Progenitor cell of endocrine pancreas (in vitro differentiated cells): Measurements from ENCODE around the gene ZNF235. TPM values are rescaled to one million over a fixed set of nuclear protein-coding genes. Genes with fewer than 3 reads are reported as not detected.
A peak's percentile ranks its signal among the peaks of the same experiment; 100 is the strongest.
"Not testable (repeated sequence)": the region's sequence is repeated elsewhere in the genome, so short reads cannot be mapped to it uniquely, and the experiment has no call there.

ENCODE experiments used
- DNase-seq: peaks from one replicate; pipeline ENCODE4 v3.0.0; 2021; ENCODE audit warnings: low spot score; ENCODE audit not compliant: unreplicated experiment
- H3K27ac Mint-ChIP-seq: 2 replicates; pipeline ENCODE4 v1.8.0; 2021; ENCODE audit warnings: mild to moderate bottlenecking, moderate library complexity, mixed read lengths
- H3K27me3 Mint-ChIP-seq: 2 replicates; pipeline ENCODE4 v1.8.0; 2021; ENCODE audit warnings: mixed read lengths
- H3K36me3 Mint-ChIP-seq: 2 replicates; pipeline ENCODE4 v1.8.0; 2022; ENCODE audit warnings: mixed read lengths; ENCODE audit not compliant: insufficient read depth
- H3K4me1 Mint-ChIP-seq: 2 replicates; pipeline ENCODE4 v1.8.0; 2021; ENCODE audit warnings: low read depth, mixed read lengths
- H3K4me3 Mint-ChIP-seq: 2 replicates; pipeline ENCODE4 v1.8.0; 2021; ENCODE audit warnings: low read depth, mild to moderate bottlenecking, moderate library complexity, mixed read lengths
- H3K9me3 Mint-ChIP-seq: 2 replicates; pipeline ENCODE4 v1.8.0; 2021; ENCODE audit warnings: low read depth, mixed read lengths
- total RNA-seq: library from RNA; stranded (reverse); gene quantifications from 2 replicates; pipeline ENCODE4 v1.2.1, GENCODE V29; 2021
- TF ChIP-seq, protein P1 (sequence below): fragments of 200-600 bp; sonication (generic); IDR thresholded peaks from one replicate; pipeline ENCODE4 v1.5.0; 2021; ENCODE audit warnings: antibody characterized with exemption, mild to moderate bottlenecking; ENCODE audit not compliant: unreplicated experiment

Gene ZNF235
- total RNA-seq, 1 donor from 2014 or later: 15.0 TPM

DNA sequence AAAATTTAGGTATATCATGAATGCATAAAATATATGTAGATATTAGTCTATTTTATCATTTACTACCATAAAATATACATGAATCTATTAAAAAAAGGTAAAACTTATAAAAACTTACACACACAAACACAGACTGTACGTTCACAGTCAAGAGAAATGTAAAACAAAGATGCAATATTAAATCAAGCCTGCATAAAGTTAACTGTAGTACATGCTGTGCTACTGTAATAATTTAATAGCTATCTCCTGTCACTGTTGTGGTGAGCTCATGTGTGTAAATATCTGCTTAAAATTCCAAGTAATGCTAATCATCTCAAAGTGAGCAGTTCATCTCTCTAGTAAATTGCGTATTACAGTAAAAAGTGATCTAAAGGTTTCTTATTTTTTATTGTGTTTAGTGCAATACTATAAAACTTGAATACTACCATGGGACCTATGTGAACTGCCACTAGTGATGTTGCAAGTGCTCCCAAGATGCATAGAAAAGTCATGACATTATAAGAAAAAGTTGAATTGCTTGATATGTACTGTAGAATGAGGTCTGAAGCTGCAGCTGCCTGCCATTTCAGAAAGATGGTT lies 45.9 kb downstream of the ZNF235 start:
- Mint-ChIP-seq H3K27ac (no peak overlapping the region), H3K9me3 (peaks cover 33% of the 10 kb centered on the region), H3K4me3 (peak overlapping the region; percentile 86), H3K36me3 (peaks cover 19% of the 10 kb centered on the region), H3K4me1 (peaks cover 7% of the 10 kb centered on the region), H3K27me3 (no peaks in the 10 kb centered on the region)
- TF ChIP-seq, protein P1, sequence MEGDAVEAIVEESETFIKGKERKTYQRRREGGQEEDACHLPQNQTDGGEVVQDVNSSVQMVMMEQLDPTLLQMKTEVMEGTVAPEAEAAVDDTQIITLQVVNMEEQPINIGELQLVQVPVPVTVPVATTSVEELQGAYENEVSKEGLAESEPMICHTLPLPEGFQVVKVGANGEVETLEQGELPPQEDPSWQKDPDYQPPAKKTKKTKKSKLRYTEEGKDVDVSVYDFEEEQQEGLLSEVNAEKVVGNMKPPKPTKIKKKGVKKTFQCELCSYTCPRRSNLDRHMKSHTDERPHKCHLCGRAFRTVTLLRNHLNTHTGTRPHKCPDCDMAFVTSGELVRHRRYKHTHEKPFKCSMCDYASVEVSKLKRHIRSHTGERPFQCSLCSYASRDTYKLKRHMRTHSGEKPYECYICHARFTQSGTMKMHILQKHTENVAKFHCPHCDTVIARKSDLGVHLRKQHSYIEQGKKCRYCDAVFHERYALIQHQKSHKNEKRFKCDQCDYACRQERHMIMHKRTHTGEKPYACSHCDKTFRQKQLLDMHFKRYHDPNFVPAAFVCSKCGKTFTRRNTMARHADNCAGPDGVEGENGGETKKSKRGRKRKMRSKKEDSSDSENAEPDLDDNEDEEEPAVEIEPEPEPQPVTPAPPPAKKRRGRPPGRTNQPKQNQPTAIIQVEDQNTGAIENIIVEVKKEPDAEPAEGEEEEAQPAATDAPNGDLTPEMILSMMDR: no peak
- DNase-seq: no peak

- Mint-ChIP-seq H3K36me3 (peaks cover 27% of the 10 kb centered on the region), H3K27ac (no peak overlapping the region), H3K27me3 (no peaks in the 10 kb centered on the region), H3K9me3 (peaks cover 37% of the 10 kb centered on the region), H3K4me3 (no peak overlapping the region), H3K4me1 (peaks cover 7% of the 10 kb centered on the region)
- DNase-seq: no peak
- TF ChIP-seq, protein P1: no peak
Observed at GRCh38 chr19:44258136-44258535, 46.7 kb downstream of the ZNF235 start.

GRCh38 chr19:44255705-44256411 lies 49.0 kb downstream of the ZNF235 start:
- peaks cover 7% of the 10 kb centered on the region for H3K4me1 Mint-ChIP-seq
- no peak overlapping the region for H3K27ac Mint-ChIP-seq
- H3K4me3 Mint-ChIP-seq: no peak overlapping the region
- H3K27me3 Mint-ChIP-seq: no peaks in the 10 kb centered on the region
- peaks cover 47% of the 10 kb centered on the region for H3K36me3 Mint-ChIP-seq
- TF ChIP-seq, protein P1: no peak
- H3K9me3 Mint-ChIP-seq: peaks cover 59% of the 10 kb centered on the region
- DNase-seq: no peak

GRCh38 chr19:44254496-44254895 lies 50.3 kb downstream of the ZNF235 start:
- H3K4me3 Mint-ChIP-seq: no peak overlapping the region
- H3K9me3 Mint-ChIP-seq: peaks cover 73% of the 10 kb centered on the region
- no peak for DNase-seq
- TF ChIP-seq, protein P1: no peak
- H3K27ac Mint-ChIP-seq: no peak overlapping the region
- peaks cover 61% of the 10 kb centered on the region for H3K36me3 Mint-ChIP-seq
- no peaks in the 10 kb centered on the region for H3K4me1 Mint-ChIP-seq
- H3K27me3 Mint-ChIP-seq: no peaks in the 10 kb centered on the region

- Mint-ChIP-seq H3K36me3 (peaks cover 69% of the 10 kb centered on the region), H3K9me3 (peaks cover 79% of the 10 kb centered on the region)
Observed at GRCh38 chr19:44253392-44253791, 51.4 kb downstream of the ZNF235 start.

DNA sequence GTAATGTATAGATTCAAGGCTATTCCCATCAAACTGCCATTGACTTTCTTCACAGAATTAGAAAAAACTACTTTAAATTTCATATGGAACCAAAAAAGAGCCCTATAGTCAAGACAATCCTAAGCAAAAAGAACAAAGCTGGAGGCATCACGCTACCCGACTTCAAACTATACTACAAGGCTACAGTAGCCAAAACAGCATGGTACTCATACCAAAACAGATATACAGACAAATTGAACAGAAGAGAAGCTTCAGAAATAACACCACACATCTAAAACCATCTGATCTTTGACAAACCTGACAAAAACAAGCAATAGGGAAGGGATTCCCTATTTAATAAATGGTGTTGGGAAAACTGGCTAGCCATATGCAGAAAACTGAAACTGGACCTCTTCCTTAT lies 52.5 kb downstream of the ZNF235 start:
- H3K4me3 Mint-ChIP-seq, H3K27ac Mint-ChIP-seq, H3K27me3 Mint-ChIP-seq, H3K4me1 Mint-ChIP-seq, DNase-seq: not testable (repeated sequence)
- H3K9me3 Mint-ChIP-seq: peaks cover 77% of the 10 kb centered on the region
- H3K36me3 Mint-ChIP-seq: peaks cover 70% of the 10 kb centered on the region

More at GRCh38 chr19:44253392-44253791, 51.4 kb downstream of the ZNF235 start:
- not testable (repeated sequence) for H3K27me3 Mint-ChIP-seq, H3K27ac Mint-ChIP-seq, DNase-seq, H3K4me3 Mint-ChIP-seq, H3K4me1 Mint-ChIP-seq
